Endothelial cell of umbilical vein (primary cell): ENCODE results near the gene TNFSF4. TPM values are rescaled to one million over a fixed set of nuclear protein-coding genes. Genes with fewer than 3 reads are reported as not detected.

Experiments used
- BruUV-seq: library from RNA; stranded (reverse); fragments of 400-500 nt; replicated peaks from 2 replicates; lab custom pipeline; 2021; lab: Mats Ljungman, UMichigan
- CTCF ChIA-PET: fragments of 300-600, 350-600 bp; sonication (Branson Sonifier 250); formaldehyde crosslinking; loops from one replicate; lab custom pipeline; 2021; ENCODE audit warnings: antibody characterized with exemption, inconsistent platforms; lab: Charles Lee
- POLR2A ChIA-PET: fragments of 300-600, 350-600 bp; sonication (Branson Sonifier 250); formaldehyde crosslinking; loops from one replicate; lab custom pipeline; 2021; ENCODE audit warnings: antibody characterized with exemption, inconsistent platforms; lab: Charles Lee
- DNase-seq: peaks from one replicate; pipeline ENCODE4 v3.0.0-alpha.2; 2011; ENCODE audit warnings: low read depth, low spot score
- FAIRE-seq: peaks from 2 replicates; lab custom pipeline; 2011; peaks lifted over from hg19 to GRCh38; lab: Jason Lieb, UNC
- H2AFZ ChIP-seq: 2 replicates; pipeline ENCODE4 v1.6.0; 2012; ENCODE audit warnings: low read depth, low read length, control low read depth, inconsistent platforms
- H3K27ac ChIP-seq: 2 replicates; pipeline ENCODE4 v1.5.1; 2011; ENCODE audit warnings: low read depth, mild to moderate bottlenecking, control low read depth, low read length, moderate library complexity; ENCODE audit not compliant: insufficient read depth
- H3K27me3 ChIP-seq, 2 experiments: 2 replicates each; pipeline versions ENCODE4 v1.6.0 to v1.6.1; 2011; ENCODE audit warnings: low read length in 2 of 2, mixed read lengths in 1 of 2; ENCODE audit not compliant: control insufficient read depth in 2 of 2, insufficient read depth in 2 of 2
- H3K36me3 ChIP-seq, 2 experiments: 2 replicates in 1 of 2; 3 replicates in 1 of 2; pipeline ENCODE4 v1.5.1; 2011; ENCODE audit warnings: low read length in 2 of 2, mild to moderate bottlenecking in 1 of 2, moderate library complexity in 1 of 2; ENCODE audit not compliant: control insufficient read depth in 2 of 2, insufficient read depth in 2 of 2; ENCODE audit errors: extremely low read depth in 1 of 2
- H3K4me1 ChIP-seq: 3 replicates; pipeline ENCODE4 v1.5.1; 2011; ENCODE audit warnings: mild to moderate bottlenecking, low read length; ENCODE audit not compliant: control insufficient read depth, insufficient read depth; ENCODE audit errors: extremely low read depth
- H3K4me2 ChIP-seq: 2 replicates; pipeline ENCODE4 v1.6.1; 2011; ENCODE audit warnings: low read length, control low read depth, mixed read lengths; ENCODE audit not compliant: insufficient read depth
- H3K4me3 ChIP-seq, 3 experiments: fragments of 200-600 bp in 1 of 3; sonication (generic), shearing (Covaris generic) in 1 of 3; replicated peaks in 1 of 3; 2 replicates each; pipeline ENCODE4 v1.5.1; 2011 to 2016; ENCODE audit warnings: control low read depth in 3 of 3, low read length in 3 of 3, mild to moderate bottlenecking in 2 of 3, inconsistent platforms in 1 of 3, low read depth in 1 of 3, moderate library complexity in 1 of 3; ENCODE audit not compliant: insufficient read depth in 1 of 3
- H3K79me2 ChIP-seq: 2 replicates; pipeline ENCODE4 v1.6.0; 2012; ENCODE audit warnings: low read length, inconsistent platforms; ENCODE audit not compliant: control insufficient read depth, insufficient read depth
- H3K9ac ChIP-seq: replicated peaks from 2 replicates; pipeline ENCODE3; 2011; ENCODE audit warnings: low read length, control low read depth; ENCODE audit not compliant: insufficient read depth; ENCODE audit errors: extremely low read depth
- H3K9me1 ChIP-seq: replicated peaks from 3 replicates; pipeline ENCODE4 v1.6.0; 2011; ENCODE audit warnings: mild to moderate bottlenecking, low read length; ENCODE audit not compliant: control insufficient read depth, insufficient read depth; ENCODE audit errors: extremely low read depth
- H3K9me3 ChIP-seq: replicated peaks from 2 replicates; pipeline ENCODE4 v1.5.1; 2012; ENCODE audit warnings: low read length, inconsistent platforms; ENCODE audit not compliant: control insufficient read depth, insufficient read depth
- H4K20me1 ChIP-seq: replicated peaks from 2 replicates; pipeline ENCODE3; 2011; ENCODE audit warnings: mild to moderate bottlenecking, low read length; ENCODE audit not compliant: control insufficient read depth, insufficient read depth; ENCODE audit errors: extremely low read depth
- EZH2 ChIP-seq: IDR thresholded peaks from 2 replicates; pipeline ENCODE4 v1.6.1; 2012; ENCODE audit warnings: borderline replicate concordance, low read depth, mild to moderate bottlenecking, moderate library complexity, low read length, inconsistent platforms; ENCODE audit not compliant: severe bottlenecking
- FOS ChIP-seq: IDR thresholded peaks from 2 replicates; pipeline ENCODE4 v1.6.1; 2011; ENCODE audit warnings: mild to moderate bottlenecking, low read length, moderate library complexity, borderline replicate concordance; ENCODE audit not compliant: insufficient read depth
- JUN ChIP-seq: IDR thresholded peaks from 2 replicates; pipeline ENCODE4 v1.6.1; 2011; ENCODE audit warnings: borderline replicate concordance, low read depth; ENCODE audit not compliant: insufficient read length, insufficient read depth
- POLR2A ChIP-seq: IDR thresholded peaks from 2 replicates; pipeline ENCODE4 v1.6.1; 2012; ENCODE audit warnings: low read depth, mild to moderate bottlenecking, control low read depth, low read length
- POLR2AphosphoS5 ChIP-seq: IDR thresholded peaks from 2 replicates; pipeline ENCODE4 v1.6.1; 2012; ENCODE audit warnings: low read depth, mild to moderate bottlenecking, control low read depth, low read length, moderate library complexity; ENCODE audit not compliant: insufficient read depth
- dilution Hi-C: fragments of 300-500 bp; cut with MboI; formaldehyde crosslinking; loops from one replicate; pipeline ENCODE4 v1.15.0; 2019; ENCODE audit warnings: low sequenced_read_pairs; ENCODE audit not compliant: extremely low pct_ligation_motif_present
- intact Hi-C: fragments of 100-400 bp; cut with micrococcal nuclease; formaldehyde crosslinking; loops from one replicate; pipeline ENCODE4 v1.10.0; 2022
- polyA plus RNA-seq, 4 experiments: library from polyadenylated mRNA; depleted of rRNA in 3 of 4; stranded (reverse) in 3 of 4; unstranded in 1 of 4; fragments of >200 nt; gene quantifications; 2 replicates each; pipeline versions ENCODE4 v1.2.1 to v1.2.3, GENCODE V29; 2011 to 2012; ENCODE audit warnings: missing spikeins in 1 of 4
- total RNA-seq: library from RNA; stranded (reverse); gene quantifications from 2 replicates; pipeline ENCODE4 v1.2.3, GENCODE V29; 2021
- TF ChIP-seq, protein P1 (sequence below): IDR thresholded peaks from 2 replicates; pipeline ENCODE4 v1.6.1; 2011; ENCODE audit not compliant: insufficient read depth, insufficient read length
- TF ChIP-seq, protein P2 (sequence below), 2 donors: IDR thresholded peaks; 1 replicate in 1 of 2; 2 replicates in 1 of 2; pipeline ENCODE4 v1.5.1; 2011; ENCODE audit warnings: low read length in 2 of 2, mild to moderate bottlenecking in 2 of 2, moderate library complexity in 2 of 2, control low read depth in 1 of 2, inconsistent platforms in 1 of 2, low read depth in 1 of 2; ENCODE audit not compliant: insufficient read depth in 1 of 2; ENCODE audit errors: extremely low read depth in 1 of 2

The TNFSF4 gene
- total and polyA plus RNA-seq, 2 donors (not counting 3 experiments of a cell fraction or from before 2014, with no cell fraction given): 44.9 to 88.1 TPM

DNA sequence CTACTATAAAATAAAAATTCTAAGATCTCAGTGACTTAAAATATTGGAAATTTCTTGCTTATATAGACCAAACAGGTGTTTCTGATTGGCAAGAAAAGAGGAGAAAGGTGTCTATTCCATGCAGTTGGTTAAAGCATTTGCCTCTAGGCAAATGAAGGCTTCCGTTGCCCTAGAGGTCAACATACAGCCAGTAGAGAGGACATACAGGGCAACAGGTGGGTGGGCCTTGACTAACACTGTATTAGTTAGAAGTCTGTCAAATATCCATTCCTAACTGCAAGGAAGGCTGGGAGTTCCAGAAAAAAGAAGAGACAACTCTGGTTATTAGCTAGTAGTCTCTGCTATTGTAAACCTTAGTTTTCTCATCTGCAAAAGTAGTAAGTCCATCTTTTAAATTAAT lies 43.0 kb downstream of the TNFSF4 start:
- Histone ChIP-seq H3K36me3 (no peaks in the 10 kb centered on the region), H3K9me1 (no peaks in the 10 kb centered on the region), H3K9me3 (no peaks in the 10 kb centered on the region), H3K4me3 (no peak overlapping the region), H3K9ac (no peak overlapping the region), H3K79me2 (no peaks in the 10 kb centered on the region), H4K20me1 (no peaks in the 10 kb centered on the region), H3K27me3 (no peaks in the 10 kb centered on the region), H3K4me2 (no peak overlapping the region), H2AFZ (no peak overlapping the region), H3K4me1 (peaks cover 20% of the 10 kb centered on the region), H3K27ac (no peak overlapping the region)
- DNase-seq (no peak), FAIRE-seq (no peak)
- CTCF ChIA-PET: no interaction called here
- POLR2A ChIA-PET: no interaction called here
- TF ChIP-seq POLR2AphosphoS5: no peak
- TF ChIP-seq, protein P1, sequence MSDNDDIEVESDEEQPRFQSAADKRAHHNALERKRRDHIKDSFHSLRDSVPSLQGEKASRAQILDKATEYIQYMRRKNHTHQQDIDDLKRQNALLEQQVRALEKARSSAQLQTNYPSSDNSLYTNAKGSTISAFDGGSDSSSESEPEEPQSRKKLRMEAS: no peak
- TF ChIP-seq, protein P2, sequence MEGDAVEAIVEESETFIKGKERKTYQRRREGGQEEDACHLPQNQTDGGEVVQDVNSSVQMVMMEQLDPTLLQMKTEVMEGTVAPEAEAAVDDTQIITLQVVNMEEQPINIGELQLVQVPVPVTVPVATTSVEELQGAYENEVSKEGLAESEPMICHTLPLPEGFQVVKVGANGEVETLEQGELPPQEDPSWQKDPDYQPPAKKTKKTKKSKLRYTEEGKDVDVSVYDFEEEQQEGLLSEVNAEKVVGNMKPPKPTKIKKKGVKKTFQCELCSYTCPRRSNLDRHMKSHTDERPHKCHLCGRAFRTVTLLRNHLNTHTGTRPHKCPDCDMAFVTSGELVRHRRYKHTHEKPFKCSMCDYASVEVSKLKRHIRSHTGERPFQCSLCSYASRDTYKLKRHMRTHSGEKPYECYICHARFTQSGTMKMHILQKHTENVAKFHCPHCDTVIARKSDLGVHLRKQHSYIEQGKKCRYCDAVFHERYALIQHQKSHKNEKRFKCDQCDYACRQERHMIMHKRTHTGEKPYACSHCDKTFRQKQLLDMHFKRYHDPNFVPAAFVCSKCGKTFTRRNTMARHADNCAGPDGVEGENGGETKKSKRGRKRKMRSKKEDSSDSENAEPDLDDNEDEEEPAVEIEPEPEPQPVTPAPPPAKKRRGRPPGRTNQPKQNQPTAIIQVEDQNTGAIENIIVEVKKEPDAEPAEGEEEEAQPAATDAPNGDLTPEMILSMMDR (IDR thresholded peaks at IDR 0.05; ENCODE audit: extremely low read depth in 1 of 2, insufficient read depth in 1 of 2, low read depth in 1 of 2, low read length in 2 of 2): no peak
- TF ChIP-seq EZH2: no peak
- no peak for TF ChIP-seq FOS
- TF ChIP-seq JUN: no peak
- no peak for TF ChIP-seq POLR2A
- dilution Hi-C loops: no loop called here
- no TSS peak for BruUV-seq
- intact Hi-C loops: no loop called here
